Measurements from ENCODE around the gene UQCRQ. TPM values are rescaled to one million over a fixed set of nuclear protein-coding genes. Genes with fewer than 3 reads are reported as not detected.

The UQCRQ gene
- total and polyA plus RNA-seq, 9 donors, result 91.4 to 231 (median 220) TPM

- TF ChIP-seq EP300 (IDR thresholded peaks at IDR 0.05) (no peak), POLR2A (IDR thresholded peaks at IDR 0.05) (no peak), CTCF (IDR thresholded peaks at IDR 0.05) (no peak)
- DNase-seq, result no peak
- Histone ChIP-seq H3K36me3 (no peaks in the 10 kb centered on the region), H3K4me1 (ENCODE audit: insufficient read depth) (no peaks in the 10 kb centered on the region), H3K27me3 (no peaks in the 10 kb centered on the region), H3K27ac (no peak overlapping the region), H3K9me3 (no peaks in the 10 kb centered on the region), H3K4me3 (no peak overlapping the region)
- intact Hi-C loops (cut with DNase I), result no loop called here
- 71 to 73% (median 72%) methylated on average over 5 of the region's 5 CpGs for WGBS, 3 donors
These were observed 5.2 kb downstream of the UQCRQ start for GRCh38 chr5:132871459-132872284.

GRCh38 chr5:132872788-132873118 is 6.3 kb downstream of the UQCRQ start:
- no peaks in the 10 kb centered on the region for H3K9me3 ChIP-seq
- intact Hi-C loops (cut with DNase I), result no loop called here
- no peak overlapping the region for H3K4me3 ChIP-seq
- H3K36me3 ChIP-seq, result no peaks in the 10 kb centered on the region
- no peak overlapping the region for H3K27ac ChIP-seq
- no peaks in the 10 kb centered on the region for H3K4me1 ChIP-seq (ENCODE audit: insufficient read depth)
- TF ChIP-seq POLR2A (IDR thresholded peaks at IDR 0.05) (no peak), EP300 (IDR thresholded peaks at IDR 0.05) (no peak), CTCF (IDR thresholded peaks at IDR 0.05) (no peak)
- WGBS, 3 donors, result 57 to 77% (median 74%) methylated on average over 1 of the region's 1 CpG
- H3K27me3 ChIP-seq, result no peaks in the 10 kb centered on the region
- DNase-seq, result no peak

- 61 to 66% (median 61%) methylated on average over 6 of the region's 6 CpGs for WGBS, 3 donors
- DNase-seq, result no peak
- intact Hi-C loops (cut with DNase I), result no loop called here
- H3K27ac ChIP-seq, result no peak within 1 kb of the TSS
- no peak within 1 kb of the TSS for H3K4me3 ChIP-seq
- no peaks in the 10 kb centered on the region for H3K36me3 ChIP-seq
- no peaks in the 10 kb centered on the region for H3K9me3 ChIP-seq
- no peaks in the 10 kb centered on the region for H3K4me1 ChIP-seq (ENCODE audit: insufficient read depth)
- no peaks in the 10 kb centered on the region for H3K27me3 ChIP-seq
- no peak for TF ChIP-seq EP300 (IDR thresholded peaks at IDR 0.05)
- TF ChIP-seq CTCF (IDR thresholded peaks at IDR 0.05), result no peak
- no peak for TF ChIP-seq POLR2A (IDR thresholded peaks at IDR 0.05)
These were observed 6.9 kb downstream of the UQCRQ start, which contains the start of gene LEAP2 for GRCh38 chr5:132873119-132873929. Gene LEAP2, plus strand, starts transcription at chr5:132873668. Its CDS starts 27 bp downstream, at chr5:132873695.

- intact Hi-C loops (cut with DNase I), result no loop called here
- Histone ChIP-seq H3K4me3 (no peak overlapping the region), H3K9me3 (no peaks in the 10 kb centered on the region), H3K36me3 (no peaks in the 10 kb centered on the region), H3K4me1 (ENCODE audit: insufficient read depth) (no peaks in the 10 kb centered on the region), H3K27ac (no peak overlapping the region), H3K27me3 (no peaks in the 10 kb centered on the region)
- no peak for TF ChIP-seq EP300 (IDR thresholded peaks at IDR 0.05)
- TF ChIP-seq POLR2A (IDR thresholded peaks at IDR 0.05), result no peak
- TF ChIP-seq CTCF (IDR thresholded peaks at IDR 0.05), result no peak
- no peak for DNase-seq
- 88 to 94% (median 89%) methylated on average over 3 of the region's 3 CpGs for WGBS, 3 donors
These were observed 7.5 kb downstream of the UQCRQ start for GRCh38 chr5:132873930-132874271.

Measured in ovary (tissue), 9 donors.